ENCODE data around the gene AIF1L.
"Not testable (repeated sequence)": the region's sequence is repeated elsewhere in the genome, so short reads cannot be mapped to it uniquely, and the experiment has no call there.

The AIF1L gene

GRCh38 chr9:131125038-131125287 lies 28.6 kb downstream of the AIF1L start:
- DNase-seq, result no peak

- DNase-seq, result peak; percentile 96
Observed at GRCh38 chr9:131125288-131126058, 29.1 kb downstream of the AIF1L start, which contains the start of gene NUP214. NUP214 (plus strand) TSS chr9:131125586; CDS start chr9:131125705, 119 bp downstream.

- DNase-seq, result no peak
Observed at GRCh38 chr9:131126059-131126426, 29.7 kb downstream of the AIF1L start.

GRCh38 chr9:131129183-131129582 lies 32.9 kb downstream of the AIF1L start:
- no peak for DNase-seq

GRCh38 chr9:131138676-131139075 lies 42.3 kb downstream of the AIF1L start:
- no peak for DNase-seq

GRCh38 chr9:131140112-131140511 lies 43.8 kb downstream of the AIF1L start:
- no peak for DNase-seq

GRCh38 chr9:131140550-131140949 lies 44.2 kb downstream of the AIF1L start:
- no peak for DNase-seq

- DNase-seq, result no peak
Observed at GRCh38 chr9:131142160-131142559, 45.8 kb downstream of the AIF1L start.

GRCh38 chr9:131144201-131144600 lies 47.9 kb downstream of the AIF1L start:
- DNase-seq, result no peak

GRCh38 chr9:131145245-131145644 lies 48.9 kb downstream of the AIF1L start:
- DNase-seq, result no peak

GRCh38 chr9:131146186-131146585 lies 49.9 kb downstream of the AIF1L start:
- no peak for DNase-seq

- DNase-seq, result no peak
Observed at GRCh38 chr9:131148276-131148675, 51.9 kb downstream of the AIF1L start.

- DNase-seq, result no peak
Observed at GRCh38 chr9:131148966-131149687, 52.8 kb downstream of the AIF1L start.

GRCh38 chr9:131149688-131150053 lies 53.3 kb downstream of the AIF1L start:
- DNase-seq, result no peak

GRCh38 chr9:131153595-131153994 lies 57.3 kb downstream of the AIF1L start:
- no peak for DNase-seq

- DNase-seq, result not testable (repeated sequence)
Observed at GRCh38 chr9:131158673-131159072, 62.3 kb downstream of the AIF1L start.

- no peak for DNase-seq
Observed at GRCh38 chr9:131160416-131161112, 64.2 kb downstream of the AIF1L start.

- DNase-seq, result no peak
Observed at GRCh38 chr9:131161585-131161984, 65.3 kb downstream of the AIF1L start.

GRCh38 chr9:131162886-131163285 lies 66.6 kb downstream of the AIF1L start:
- DNase-seq, result no peak

- DNase-seq, result no peak
Observed at GRCh38 chr9:131165523-131165922, 69.2 kb downstream of the AIF1L start.

GRCh38 chr9:131167146-131167692 lies 70.9 kb downstream of the AIF1L start:
- DNase-seq, result no peak

GRCh38 chr9:131167936-131168335 lies 71.6 kb downstream of the AIF1L start:
- DNase-seq, result no peak

GRCh38 chr9:131169563-131170240 lies 73.4 kb downstream of the AIF1L start:
- no peak for DNase-seq

All from NCI-H510A (cell line).